NCI-H446 treated with DMSO at 0.1 percent for 48 hours (cell line): ENCODE results near the gene NUP210.
"Not testable (repeated sequence)": the region's sequence is repeated elsewhere in the genome, so short reads cannot be mapped to it uniquely, and the experiment has no call there.

Source experiments
- DNase-seq: peaks from one replicate; lab custom pipeline; 2025; lab: John Stamatoyannopoulos, UW

The NUP210 gene

DNA sequence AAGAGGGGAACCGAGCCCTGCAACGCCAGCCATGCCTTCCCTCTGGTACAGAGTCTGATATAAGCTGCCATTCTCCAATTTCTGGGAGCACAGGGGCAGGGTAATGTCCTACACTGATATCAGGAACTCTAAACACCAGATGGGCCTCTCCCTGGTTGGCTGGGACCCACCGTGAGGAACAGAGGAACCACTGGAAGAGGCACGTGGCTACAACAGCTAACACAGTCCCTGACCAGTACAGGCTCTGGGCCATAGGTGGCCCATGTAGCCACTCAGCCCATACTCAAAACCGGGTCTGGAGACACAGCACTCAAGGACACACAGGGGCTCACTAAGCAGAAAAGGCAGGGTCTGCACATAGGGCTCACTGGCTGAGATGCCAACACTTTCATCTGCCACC lies 13.9 kb downstream of the NUP210 start:
- no peak for DNase-seq

DNA sequence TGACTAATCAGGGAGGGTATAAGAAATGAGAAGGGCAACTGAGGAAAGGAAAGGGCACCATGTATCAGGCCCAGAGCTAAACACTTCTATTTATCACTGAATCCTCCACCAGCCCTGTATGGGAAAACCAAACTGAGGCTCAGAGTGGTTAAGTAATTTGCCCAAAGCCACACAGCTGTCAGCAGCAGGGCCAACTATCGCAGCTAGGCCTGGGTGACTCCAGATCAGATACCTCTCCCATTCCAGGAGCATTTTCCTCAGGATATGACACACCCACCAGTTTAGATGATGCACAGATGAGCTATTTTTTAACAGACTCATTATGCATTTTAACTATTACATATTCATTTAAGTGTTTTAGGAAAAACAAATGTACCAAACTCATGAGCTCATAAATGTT lies 14.5 kb downstream of the NUP210 start:
- no peak for DNase-seq

DNA sequence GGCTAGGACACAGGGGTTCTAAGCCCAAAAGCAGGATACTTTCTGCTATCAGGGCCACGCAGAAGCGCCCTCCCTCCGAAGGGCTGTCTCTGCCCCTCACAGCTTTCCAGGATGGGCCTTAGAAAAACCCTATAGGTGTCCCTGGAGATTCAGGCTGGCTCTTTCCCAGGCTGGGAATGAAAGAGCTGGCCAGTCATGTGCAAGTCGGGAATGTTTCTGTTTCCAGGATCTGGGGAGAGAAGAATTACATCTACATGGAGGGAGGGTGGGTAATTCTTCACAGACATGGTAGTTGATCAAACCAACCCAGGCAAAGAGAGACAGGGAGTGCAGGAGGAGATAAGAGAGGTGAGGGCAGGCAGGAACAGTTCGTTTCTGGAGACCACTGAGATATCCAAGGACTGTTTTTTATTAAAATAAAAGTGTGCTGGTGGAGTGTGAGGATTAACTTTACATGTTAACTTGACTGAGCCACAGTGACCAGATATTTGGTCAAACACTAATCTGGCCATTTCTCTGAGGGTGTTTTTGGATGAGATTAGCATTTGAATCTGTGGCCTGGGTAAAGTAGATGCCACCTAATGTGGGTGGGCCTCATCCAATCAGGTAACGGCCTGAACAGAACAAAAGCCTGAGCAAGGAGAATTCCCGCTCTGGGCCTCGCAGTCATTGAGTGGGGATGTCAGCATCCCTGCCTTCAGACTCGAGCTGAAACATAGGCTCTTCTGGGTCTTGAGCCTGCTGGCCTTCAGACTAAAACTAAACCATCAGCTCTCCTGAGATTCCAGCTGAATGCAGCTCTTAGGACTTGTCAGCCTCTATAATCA lies 15.3 kb downstream of the NUP210 start:
- no peak for DNase-seq

DNA sequence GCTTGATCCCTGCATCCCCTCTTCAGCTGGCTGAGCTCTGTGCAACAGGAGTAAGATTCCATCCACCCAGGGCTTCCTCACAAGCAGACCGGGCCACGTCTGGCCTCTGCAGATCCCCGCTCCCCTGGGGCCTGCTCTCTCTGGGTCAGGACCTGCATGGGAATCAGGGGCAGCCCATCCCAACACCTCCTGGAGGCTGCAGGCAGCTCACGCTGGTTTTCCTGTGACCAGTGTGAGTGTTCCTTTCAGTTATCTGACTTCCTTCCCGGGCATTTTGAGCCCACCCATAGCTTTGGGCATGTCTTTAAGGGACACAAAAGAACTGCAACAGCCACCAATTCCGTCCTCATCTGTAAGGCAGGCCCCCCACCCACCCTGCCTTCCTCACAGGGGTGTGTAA lies 16.3 kb downstream of the NUP210 start:
- no peak for DNase-seq

DNA sequence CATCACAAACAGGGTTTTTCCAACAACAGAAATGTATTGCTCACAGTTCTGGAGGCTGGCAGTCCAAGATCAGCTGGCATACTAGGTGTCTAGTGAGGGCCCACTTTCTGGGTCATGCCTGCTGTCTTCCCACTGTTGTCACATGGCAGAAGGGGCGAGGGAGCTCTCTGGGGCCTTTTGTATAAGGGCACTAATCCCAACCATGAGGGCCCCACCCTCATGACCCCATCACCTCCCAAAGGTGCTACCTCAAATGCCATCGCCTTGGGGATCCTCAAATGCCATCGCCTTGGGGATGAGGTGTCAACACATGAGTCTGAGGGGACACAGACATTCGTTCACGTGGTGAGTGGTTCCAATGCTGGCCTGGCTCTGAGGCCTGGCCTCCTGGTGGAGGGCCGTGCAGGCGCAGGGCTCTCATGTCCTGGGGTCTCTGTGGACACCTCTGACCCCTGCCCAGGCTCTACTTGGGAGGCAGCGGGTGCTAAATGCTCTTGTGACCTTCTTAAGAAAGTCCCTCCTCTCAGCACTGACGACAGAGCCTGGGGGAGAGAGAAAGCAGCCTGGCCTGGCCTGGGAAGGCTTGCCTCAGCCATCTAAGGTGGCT lies 16.8 kb downstream of the NUP210 start:
- DNase-seq: no peak

DNA sequence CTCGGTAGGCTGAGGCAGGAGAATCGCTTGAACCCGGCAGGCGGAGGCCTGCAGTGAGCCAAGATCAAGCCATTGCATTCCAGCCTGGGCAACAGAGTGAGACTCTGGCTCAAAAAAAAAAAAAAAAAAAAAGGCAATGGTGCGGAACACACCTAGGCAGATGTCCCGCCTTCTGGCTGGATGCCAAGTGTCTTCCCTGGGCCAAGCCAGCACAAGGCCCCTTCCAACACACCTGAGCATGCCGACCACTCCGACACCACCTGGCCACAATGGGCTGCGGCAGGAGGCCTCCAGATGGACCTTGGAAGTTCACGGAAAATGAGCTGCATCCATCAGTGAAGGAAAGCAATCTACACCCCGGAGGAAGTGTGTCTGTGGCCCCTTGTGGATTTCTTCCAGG lies 19.0 kb downstream of the NUP210 start:
- DNase-seq: no peak

DNA sequence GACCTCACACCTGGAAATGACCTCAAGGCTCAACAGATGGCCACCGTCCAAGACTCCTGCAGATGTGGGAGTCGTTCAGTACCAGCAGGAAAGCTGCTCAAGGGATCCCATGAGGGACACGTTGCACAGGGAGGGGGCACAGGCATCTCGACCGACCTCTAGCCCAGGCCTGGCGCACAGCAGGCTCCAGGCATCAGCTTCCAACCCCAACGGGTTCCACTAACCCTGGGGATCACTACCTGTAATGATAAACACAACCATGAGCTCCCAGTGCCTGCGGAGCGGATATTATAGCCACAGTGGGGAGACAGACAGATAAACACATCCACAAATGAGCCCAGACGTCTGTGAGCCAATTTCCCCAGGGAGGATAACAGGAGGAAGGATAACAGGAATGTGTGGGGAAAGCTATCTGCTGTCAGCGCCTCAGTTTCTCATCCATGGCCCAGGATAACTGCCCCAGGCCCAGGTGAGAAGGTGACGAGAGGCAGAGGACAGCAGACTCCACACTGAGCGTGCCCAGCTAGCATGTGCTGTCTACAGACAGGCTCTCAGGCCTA lies 19.9 kb downstream of the NUP210 start:
- no peak for DNase-seq

DNA sequence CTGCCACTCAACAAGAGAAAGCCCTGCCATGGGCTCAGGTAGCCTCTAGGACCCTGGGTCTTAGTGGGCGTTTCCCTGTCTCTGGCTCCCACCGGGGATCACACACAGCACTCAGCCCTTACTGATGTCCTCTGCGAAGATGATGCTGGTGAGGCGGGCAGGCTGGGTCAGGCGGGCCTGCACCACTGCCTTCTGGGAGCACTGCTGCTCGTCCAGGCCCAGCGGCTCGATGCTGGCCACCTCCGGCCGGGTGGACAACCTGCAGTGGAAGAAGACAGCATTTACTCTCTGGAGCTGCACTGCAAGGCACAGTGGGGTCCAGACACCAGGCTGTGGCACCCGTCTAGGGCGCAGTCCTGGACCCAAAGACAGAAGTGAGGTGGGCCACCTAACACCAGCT lies 20.5 kb downstream of the NUP210 start:
- DNase-seq: no peak

DNA sequence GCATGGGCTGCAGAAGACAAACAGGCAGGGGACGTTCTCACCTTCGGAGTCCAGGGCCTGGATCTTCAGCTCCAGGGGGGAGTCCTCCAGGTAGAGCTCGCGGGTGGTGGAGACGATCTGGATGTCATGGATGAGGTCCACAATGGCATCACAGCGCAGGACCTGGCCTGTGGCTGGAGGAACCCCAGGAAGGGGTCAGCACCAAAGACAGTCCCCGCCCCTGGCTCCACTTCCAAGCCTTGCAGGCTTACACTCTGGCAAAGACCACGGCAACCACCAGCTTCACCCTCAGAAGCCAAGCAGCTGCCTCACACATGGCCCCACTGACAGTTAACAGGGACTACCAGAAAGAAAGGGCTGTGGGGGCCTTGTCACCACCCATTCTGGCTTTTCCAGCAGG lies 22.8 kb downstream of the NUP210 start:
- no peak for DNase-seq

DNA sequence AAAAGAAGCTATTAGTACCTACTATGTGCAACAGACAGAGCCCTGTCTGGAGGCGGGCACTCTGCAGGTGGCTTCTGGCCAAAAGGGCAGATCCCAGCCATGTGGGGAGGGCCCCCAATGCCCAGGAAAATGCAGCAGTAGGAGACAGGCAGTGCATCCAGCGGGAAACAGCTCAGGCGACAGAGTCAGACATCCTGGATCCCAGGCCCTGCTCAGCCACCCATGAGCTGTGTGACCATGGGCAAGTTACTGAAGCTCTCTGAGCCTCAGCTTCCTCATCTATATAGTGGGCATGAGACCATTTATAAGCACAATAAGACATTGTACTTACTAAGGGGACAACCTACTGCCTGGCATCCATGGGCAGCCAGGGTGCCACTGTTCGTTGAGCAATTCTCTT lies 25.8 kb downstream of the NUP210 start:
- no peak for DNase-seq

DNA sequence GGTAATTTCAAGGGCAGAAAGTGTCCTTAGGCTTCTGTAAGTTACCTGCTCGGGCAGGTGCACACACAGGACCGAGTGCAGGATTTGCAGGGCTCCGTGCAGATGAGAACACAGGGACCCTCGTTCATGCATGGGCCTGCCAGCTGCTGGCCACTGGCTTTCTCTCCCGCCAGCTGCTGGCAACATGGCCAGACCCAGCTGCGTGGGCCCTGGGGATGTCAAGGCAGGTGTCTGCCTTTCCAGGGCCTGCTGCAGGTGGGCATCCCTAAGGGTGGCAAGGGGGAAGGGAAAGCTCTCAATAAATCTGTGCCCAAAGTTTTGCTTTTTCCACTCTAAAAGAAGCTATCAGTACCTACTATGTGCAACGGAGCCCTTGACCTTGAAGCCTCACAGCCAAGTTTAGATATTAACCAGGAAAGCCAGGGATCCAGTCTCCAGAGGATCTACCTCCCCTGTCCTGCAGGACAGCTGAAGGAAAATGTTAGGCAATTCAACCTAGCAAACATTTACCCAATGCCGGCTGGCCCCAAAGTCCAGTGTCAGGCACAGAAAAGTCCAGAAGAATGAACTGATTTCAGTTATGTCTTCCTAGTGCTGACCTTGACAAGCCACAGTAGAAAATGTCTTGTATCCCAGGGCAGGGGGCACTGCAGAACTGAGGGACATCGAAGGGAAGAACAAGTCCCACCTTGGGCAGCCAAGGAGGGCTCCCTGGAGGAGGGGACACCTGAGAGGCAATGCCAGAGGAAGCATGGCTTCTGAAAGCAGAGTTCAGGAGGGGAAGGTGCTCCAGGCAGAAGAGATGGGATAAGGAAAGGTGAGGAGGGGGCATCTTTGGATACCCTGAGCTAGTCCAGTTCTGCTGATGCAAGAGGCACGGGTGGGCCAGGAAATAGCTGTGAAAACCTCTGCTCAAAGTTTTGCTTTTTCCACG lies 26.4 kb downstream of the NUP210 start:
- no peak for DNase-seq

DNA sequence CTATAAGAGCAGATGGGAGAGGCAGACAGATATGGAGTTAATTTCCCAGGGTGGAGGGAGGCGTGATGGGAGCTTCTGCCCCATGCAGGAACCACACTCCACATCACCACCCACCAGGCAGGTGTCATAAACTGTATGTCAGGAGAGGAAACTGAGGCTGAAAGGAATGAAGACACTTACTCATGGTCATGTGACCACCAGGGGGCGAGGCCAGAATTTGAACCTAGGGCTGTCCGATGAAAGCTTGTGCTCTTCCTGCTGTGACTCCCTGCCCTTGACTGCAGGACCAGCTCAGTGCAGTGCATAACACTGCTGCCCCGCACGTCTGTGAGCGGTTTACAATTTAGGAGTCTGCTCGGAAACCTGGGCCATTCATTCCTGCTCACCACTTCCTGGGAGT lies 28.8 kb downstream of the NUP210 start:
- DNase-seq: no peak

DNA sequence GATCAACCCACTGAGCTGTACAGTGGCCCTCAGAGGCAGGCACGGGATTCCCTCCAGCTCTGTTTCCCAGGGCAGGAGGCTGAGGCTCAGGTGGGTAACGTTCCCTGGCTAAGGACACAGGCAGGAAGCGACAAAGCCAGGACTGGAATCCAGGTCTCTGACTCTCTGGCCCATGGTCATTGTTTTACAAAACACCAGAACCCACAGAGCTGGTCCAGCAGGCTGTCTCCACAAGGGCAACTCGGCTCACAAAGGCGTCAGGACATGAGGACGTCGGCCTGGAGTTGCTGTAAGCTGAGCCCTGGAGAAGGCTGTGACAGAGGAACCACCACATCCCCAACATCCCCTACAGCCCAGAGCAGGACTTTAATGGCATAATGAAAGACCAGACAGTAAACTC lies 30.7 kb downstream of the NUP210 start:
- DNase-seq: no peak

DNA sequence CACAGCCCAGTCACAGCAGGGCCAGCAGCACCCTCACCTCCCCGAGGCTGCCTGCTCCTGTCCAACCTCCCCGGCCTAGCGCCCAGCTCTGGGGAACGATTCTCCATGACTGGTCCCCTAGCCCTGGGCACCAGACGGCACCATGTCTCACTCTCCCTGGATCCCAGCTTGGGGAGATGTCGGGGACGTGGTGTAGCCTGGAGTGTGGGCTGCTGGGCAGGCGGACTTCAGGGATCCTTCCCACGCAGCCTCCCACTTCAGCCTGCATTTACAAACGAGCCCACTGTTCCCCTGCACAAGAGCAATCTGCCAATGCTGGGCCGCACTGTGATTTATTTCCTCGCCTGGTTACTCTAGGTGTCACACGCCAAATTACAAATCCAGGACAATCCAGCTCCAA lies 31.3 kb downstream of the NUP210 start:
- DNase-seq: no peak

DNA sequence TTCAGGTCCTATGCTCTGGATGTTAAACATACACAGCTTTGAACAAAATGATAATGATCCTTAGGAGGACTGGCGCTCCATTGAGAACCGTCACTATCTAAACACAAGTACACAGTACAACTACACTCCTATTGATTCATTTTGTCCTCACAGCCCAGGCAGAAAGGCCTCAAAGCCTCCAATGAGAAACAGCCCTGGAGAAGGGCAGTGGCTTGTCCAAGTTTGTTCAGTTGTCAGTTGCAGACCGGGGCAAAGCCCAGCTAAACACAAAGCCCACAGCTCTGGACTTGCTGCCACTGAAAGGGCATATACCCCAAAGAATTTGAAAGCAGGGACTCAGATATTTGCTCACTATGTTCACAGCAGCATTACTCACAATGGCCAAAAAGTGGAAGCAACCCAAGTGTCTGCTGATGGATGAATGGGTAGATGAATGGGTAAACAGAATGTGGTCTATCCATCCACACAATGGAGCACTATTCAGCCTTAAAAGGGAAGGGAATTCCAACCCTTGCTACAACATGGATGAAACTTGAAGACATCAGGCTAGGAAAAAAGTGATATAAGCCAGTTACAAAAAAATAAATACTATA lies 34.7 kb downstream of the NUP210 start:
- no peak for DNase-seq

DNA sequence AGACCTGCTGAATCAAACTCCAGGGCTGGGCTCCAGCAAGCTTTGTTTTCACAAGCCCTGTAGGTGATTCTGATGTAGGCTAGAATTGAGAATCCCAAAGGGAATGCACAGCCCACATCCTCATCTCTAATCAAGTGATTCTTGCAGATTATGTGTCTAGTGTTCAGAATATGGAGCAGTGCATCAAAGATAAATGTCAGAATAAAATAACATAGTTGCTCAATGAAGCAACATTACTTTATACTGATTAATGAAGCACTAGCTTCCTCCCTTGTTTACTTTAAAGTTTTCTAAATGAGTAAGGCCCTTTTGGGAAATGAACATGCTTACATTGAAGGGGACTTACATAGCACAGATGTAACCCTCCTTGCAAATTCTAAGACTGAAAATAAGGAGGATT lies 39.2 kb downstream of the NUP210 start:
- no peak for DNase-seq

DNA sequence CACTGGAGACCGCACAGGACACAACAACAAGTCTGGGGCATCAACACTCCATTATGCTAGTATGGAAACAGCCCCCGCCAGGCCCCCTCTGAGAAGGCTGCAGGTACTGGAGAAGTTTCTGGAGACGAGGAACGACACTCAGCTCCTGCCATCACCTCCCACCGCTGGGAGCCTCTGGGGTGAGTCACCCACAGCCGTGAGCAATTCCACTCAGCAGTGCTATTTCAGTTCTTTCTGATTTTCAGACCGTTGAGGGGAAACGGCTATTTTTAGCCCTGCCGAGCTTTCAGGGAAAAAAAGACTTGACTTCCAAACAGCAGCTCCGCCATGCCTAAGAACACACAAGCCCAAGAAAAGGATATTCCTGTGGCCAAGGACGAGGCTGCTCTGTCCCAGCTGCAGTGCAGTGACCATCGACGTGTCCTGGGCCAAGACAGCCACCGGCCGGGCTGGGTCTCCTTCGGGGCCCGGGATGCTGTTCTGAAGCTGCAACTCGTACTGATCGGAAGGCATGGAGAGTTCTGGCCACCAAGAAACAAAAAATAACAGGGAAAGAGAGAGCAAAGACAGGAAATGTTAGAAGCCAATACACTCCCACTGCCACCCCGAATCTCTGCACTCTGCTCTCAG lies 40.8 kb downstream of the NUP210 start:
- no peak for DNase-seq

DNA sequence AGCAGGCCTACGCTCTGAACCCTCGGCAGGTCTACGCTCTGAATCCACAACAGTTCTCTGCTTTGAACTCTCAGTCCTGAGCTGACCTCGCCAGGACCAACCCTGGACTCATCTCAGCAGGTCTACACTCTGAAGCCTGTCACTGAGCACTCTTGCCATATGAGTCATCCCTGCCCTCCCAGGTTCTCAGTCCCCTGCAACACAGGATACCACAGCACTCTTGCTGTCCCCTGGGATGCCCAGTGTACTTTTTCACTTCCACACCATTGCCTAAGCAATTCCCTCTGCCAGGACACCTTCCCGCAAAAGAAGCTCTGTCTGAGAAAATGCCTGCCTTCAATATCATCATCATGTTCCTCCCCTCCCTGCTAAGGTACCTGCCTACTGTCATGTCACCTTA lies 42.0 kb downstream of the NUP210 start:
- DNase-seq: no peak

DNA sequence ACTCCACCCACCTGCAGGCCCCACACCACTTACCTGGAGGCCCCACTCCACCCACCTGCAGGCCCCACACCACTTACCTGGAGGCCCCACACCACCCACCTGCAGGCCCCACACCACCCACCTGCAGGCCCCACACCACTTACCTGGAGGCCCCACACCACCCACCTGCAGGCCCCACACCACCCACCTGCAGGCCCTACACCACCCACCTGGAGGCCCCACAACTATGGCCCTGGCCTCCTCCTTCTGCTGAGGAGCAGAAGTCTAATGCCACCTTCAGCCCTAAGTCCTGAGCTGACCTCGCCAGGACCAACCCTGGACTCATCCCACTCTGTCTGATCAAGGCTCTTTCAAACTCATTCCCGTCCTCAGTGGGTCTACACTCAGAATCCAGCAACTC lies 42.4 kb downstream of the NUP210 start:
- not testable (repeated sequence) for DNase-seq

DNA sequence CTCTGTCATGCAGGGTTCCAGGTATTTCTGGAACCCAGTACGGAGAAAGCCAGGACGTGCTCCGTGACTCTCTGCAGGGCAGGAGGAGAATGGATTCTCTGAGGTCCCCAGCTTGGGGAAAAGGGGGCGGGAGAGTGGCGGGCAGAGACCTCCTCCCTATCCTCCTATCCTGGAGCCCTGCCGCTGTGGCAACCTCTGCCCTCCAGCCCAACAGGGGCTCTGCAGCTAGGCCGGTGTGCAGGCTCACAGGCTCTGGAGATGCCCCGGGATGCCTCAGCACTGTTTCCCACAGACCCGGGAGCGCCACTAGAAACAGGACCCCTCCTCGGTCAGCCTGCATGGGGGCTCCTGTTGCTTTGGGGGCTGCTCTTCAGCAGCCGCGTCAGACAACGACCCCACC lies 43.1 kb downstream of the NUP210 start:
- no peak for DNase-seq

DNA sequence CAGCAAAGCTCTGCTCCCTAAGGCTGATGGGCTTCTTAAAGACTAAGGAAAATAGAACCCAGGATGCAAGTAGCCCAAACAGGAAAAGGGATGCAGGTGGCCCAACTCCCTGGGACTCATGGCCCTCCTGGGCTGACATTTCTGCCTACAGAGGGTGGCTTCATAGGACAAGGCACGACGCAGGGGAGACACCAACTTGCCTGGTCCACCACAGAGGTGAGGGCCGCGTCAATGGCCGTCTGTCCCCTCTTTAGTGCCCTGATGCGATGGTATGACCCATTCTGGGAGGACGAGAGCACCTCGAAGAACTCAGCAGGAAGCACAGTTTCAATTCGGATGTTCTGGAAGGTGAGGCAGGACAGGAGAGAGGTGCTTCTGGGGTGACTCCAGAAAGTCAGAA lies 44.0 kb downstream of the NUP210 start:
- no peak for DNase-seq

DNA sequence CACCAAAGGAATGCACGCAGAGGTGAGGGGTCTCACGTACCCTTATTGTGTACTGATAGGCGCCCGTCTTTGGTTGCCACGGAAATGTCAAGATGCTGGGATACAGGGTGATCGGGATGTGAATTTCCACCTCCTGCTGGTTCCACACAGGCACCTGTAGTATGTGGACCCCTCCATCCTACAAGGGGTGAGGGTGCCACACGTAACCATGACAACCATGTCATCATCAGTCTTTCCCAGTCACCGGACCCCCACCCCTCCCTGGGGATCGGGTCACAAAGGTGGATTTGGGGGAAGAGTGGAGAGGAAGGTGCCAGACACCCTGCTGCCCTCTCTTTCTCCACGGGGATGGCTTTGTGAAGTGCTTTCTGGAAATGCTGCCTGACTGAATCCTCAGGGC lies 44.7 kb downstream of the NUP210 start:
- DNase-seq: no peak
